GM12872 (cell line): Measurements from ENCODE around the gene NTRK1.

Source experiments
- CTCF ChIP-seq: IDR thresholded peaks from 3 replicates; pipeline ENCODE4 v1.5.1; 2011; ENCODE audit warnings: low read depth, mild to moderate bottlenecking, low read length, moderate library complexity; ENCODE audit not compliant: insufficient read depth

Gene NTRK1

GRCh38 chr1:156887317-156887716, 26.7 kb downstream of the NTRK1 start:
- TF ChIP-seq CTCF = no peak

GRCh38 chr1:156887734-156888133, 27.1 kb downstream of the NTRK1 start:
- TF ChIP-seq CTCF = no peak

GRCh38 chr1:156889802-156890580, 29.3 kb downstream of the NTRK1 start:
- peak; percentile 90 for TF ChIP-seq CTCF

- peak; percentile 79 for TF ChIP-seq CTCF
Measured at GRCh38 chr1:156892190-156893047, 31.8 kb downstream of the NTRK1 start.

GRCh38 chr1:156893048-156893953, 32.6 kb downstream of the NTRK1 start, which contains the start of gene PEAR1:
Gene PEAR1 (plus strand): TSS chr1:156893718. CDS start chr1:156903927, 10,209 bp downstream.
- TF ChIP-seq CTCF = no peak

- no peak for TF ChIP-seq CTCF
Measured at GRCh38 chr1:156894001-156894400, 33.3 kb downstream of the NTRK1 start.
